OCI-LY7 (cell line): ENCODE results near the gene LHX6.

Experiments used
- CTCF ChIP-seq: fragments of 200-600 bp; sonication (generic); conservative IDR thresholded peaks from 2 replicates; pipeline ENCODE4 v1.5.1; 2014; ENCODE audit warnings: mild to moderate bottlenecking, antibody characterized with exemption, low read length, moderate library complexity, mixed read lengths
- EZH2phosphoT487 ChIP-seq: fragments of 200-600 bp; sonication (generic); IDR thresholded peaks from 2 replicates; pipeline ENCODE4 v1.6.1; 2018; ENCODE audit warnings: low read depth, borderline replicate concordance, mild to moderate bottlenecking, mixed run types, antibody characterized with exemption, low read length, moderate library complexity, mixed read lengths

DNA sequence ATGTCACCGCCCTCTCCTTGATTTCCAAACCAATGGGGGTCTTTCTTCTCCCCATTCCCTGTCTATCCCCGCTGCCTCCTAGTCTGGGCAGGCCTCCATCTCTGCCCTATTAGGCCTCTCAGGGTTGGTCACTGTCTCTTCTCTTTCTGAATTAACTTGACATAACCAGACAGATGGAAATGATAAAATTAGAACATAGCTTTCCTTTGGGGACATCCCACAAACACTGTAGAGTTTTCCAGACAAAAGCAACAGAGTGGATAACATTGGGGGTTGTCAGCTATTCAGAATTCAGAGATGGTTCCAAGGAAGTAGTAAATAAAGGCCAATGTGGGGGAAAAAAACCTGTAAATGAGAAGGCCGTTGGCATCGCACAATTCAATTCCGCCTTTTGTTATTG lies 24.7 kb downstream of the LHX6 start:
- TF ChIP-seq CTCF = no peak
- no peak for TF ChIP-seq EZH2phosphoT487
